HEK293 (cell line): Measurements from ENCODE around the gene PDZD2.

Source experiments
- CTCF ChIA-PET: fragments of 350-600 bp; formaldehyde crosslinking; extraction: SDS; loops from one replicate; lab custom pipeline; 2021; ENCODE audit warnings: antibody characterized with exemption; lab: Yijun Ruan, JAX
- POLR2A ChIA-PET: fragments of 300-600 bp; formaldehyde crosslinking; extraction: SDS; loops from one replicate; lab custom pipeline; 2020; ENCODE audit warnings: antibody characterized with exemption, inconsistent platforms; lab: Yijun Ruan, JAX
- H3K27ac ChIP-seq: fragments of 200-500 bp; sonication (Bioruptor generic); 2 replicates; pipeline ENCODE4 v1.5.1; 2014; ENCODE audit warnings: low read depth, low read length, control low read depth, inconsistent platforms; ENCODE audit errors: extremely low read depth
- H3K36me3 ChIP-seq, 2 experiments: fragments of 200-500 bp in 1 of 2; sonication (Bioruptor generic) in 1 of 2; 1 replicate in 1 of 2; 2 replicates in 1 of 2; pipeline ENCODE4 v1.5.1; 2014 to 2017; ENCODE audit warnings: inconsistent platforms in 2 of 2, low read length in 2 of 2; ENCODE audit not compliant: control insufficient read depth in 2 of 2, insufficient read depth in 1 of 2
- H3K4me1 ChIP-seq: fragments of 200-500 bp; sonication (Bioruptor generic); 2 replicates; pipeline ENCODE4 v1.5.1; 2014; ENCODE audit warnings: mild to moderate bottlenecking, low read length, inconsistent platforms; ENCODE audit not compliant: control insufficient read depth, insufficient read depth
- H3K4me3 ChIP-seq: 2 replicates; pipeline ENCODE4 v1.5.1; 2011; ENCODE audit warnings: low read depth, mild to moderate bottlenecking, control low read depth, low read length, moderate library complexity
- H3K9me3 ChIP-seq: fragments of 200-500 bp; sonication (Bioruptor generic); 2 replicates; pipeline ENCODE4 v1.5.1; 2014; ENCODE audit warnings: low read depth, low read length, inconsistent platforms; ENCODE audit not compliant: control insufficient read depth, insufficient read depth
- GLI2 ChIP-seq: fragments of 450-650 bp; formaldehyde crosslinking; IDR thresholded peaks from 2 replicates; pipeline ENCODE4; 2017; ENCODE audit warnings: missing biosample characterization, missing genetic modification characterization, low read depth, borderline replicate concordance
- KLF9 ChIP-seq: fragments of 450-650 bp; formaldehyde crosslinking; IDR thresholded peaks from 2 replicates; pipeline ENCODE4 v1.5.1; 2016; ENCODE audit warnings: missing biosample characterization, missing genetic modification characterization, low read depth
- MEIS1 ChIP-seq: sonication (generic); formaldehyde crosslinking; IDR thresholded peaks from 2 replicates; pipeline ENCODE4 v1.8.1; 2022; ENCODE audit warnings: missing genetic modification reagents, mild to moderate bottlenecking, borderline replicate concordance
- OSR2 ChIP-seq: fragments of 450-650 bp; formaldehyde crosslinking; IDR thresholded peaks from 2 replicates; pipeline ENCODE4 v1.5.1; 2016; ENCODE audit warnings: missing biosample characterization, missing genetic modification characterization
- ZBTB8A ChIP-seq: fragments of 450-650 bp; formaldehyde crosslinking; IDR thresholded peaks from 2 replicates; pipeline ENCODE4 v1.5.1; 2016; ENCODE audit warnings: missing biosample characterization, missing genetic modification characterization
- ZNF132 ChIP-seq: fragments of 450-650 bp; formaldehyde crosslinking; IDR thresholded peaks from 2 replicates; pipeline ENCODE4 v1.5.1; 2017; ENCODE audit warnings: missing biosample characterization, missing genetic modification characterization, borderline replicate concordance
- ZNF16 ChIP-seq: fragments of 450-650 bp; formaldehyde crosslinking; IDR thresholded peaks from 2 replicates; pipeline ENCODE4 v1.5.1; 2016; ENCODE audit warnings: low read depth, missing biosample characterization, missing genetic modification characterization
- ZNF26 ChIP-seq: fragments of 450-650 bp; formaldehyde crosslinking; IDR thresholded peaks from 2 replicates; pipeline ENCODE4 v1.5.1; 2016; ENCODE audit warnings: missing biosample characterization, missing genetic modification characterization
- ZNF423 ChIP-seq: fragments of 450-650 bp; formaldehyde crosslinking; IDR thresholded peaks from 2 replicates; pipeline ENCODE4 v1.5.1; 2016; ENCODE audit warnings: missing biosample characterization, missing genetic modification characterization
- ZNF529 ChIP-seq: fragments of 450-650 bp; formaldehyde crosslinking; IDR thresholded peaks from 2 replicates; pipeline ENCODE4 v1.5.1; 2017; ENCODE audit warnings: missing genetic modification characterization, missing biosample characterization; ENCODE audit not compliant: insufficient replicate concordance
- ZNF585B ChIP-seq: fragments of 450-650 bp; formaldehyde crosslinking; IDR thresholded peaks from 2 replicates; pipeline ENCODE4 v1.5.1; 2016; ENCODE audit warnings: missing biosample characterization, missing genetic modification characterization
- ZNF629 ChIP-seq: fragments of 450-650 bp; formaldehyde crosslinking; IDR thresholded peaks from 2 replicates; pipeline ENCODE4 v1.5.1; 2017; ENCODE audit warnings: missing biosample characterization, missing genetic modification characterization
- ZNF76 ChIP-seq: fragments of 450-650 bp; formaldehyde crosslinking; IDR thresholded peaks from 2 replicates; pipeline ENCODE4; 2016; ENCODE audit warnings: low read depth, missing biosample characterization, missing genetic modification characterization, borderline replicate concordance
- TF ChIP-seq, protein P1 (sequence below): fragments of 450-650 bp; formaldehyde crosslinking; IDR thresholded peaks from 2 replicates; pipeline ENCODE4 v1.5.1; 2016; ENCODE audit warnings: missing biosample characterization, missing genetic modification characterization
- TF ChIP-seq, protein P2 (sequence below): fragments of 450-650 bp; formaldehyde crosslinking; IDR thresholded peaks from 2 replicates; pipeline ENCODE4 v1.5.1; 2016; ENCODE audit warnings: missing biosample characterization, missing genetic modification characterization
- TF ChIP-seq, protein P3 (sequence below): fragments of 450-650 bp; formaldehyde crosslinking; IDR thresholded peaks from 2 replicates; pipeline ENCODE4 v1.5.1; 2017; ENCODE audit warnings: missing biosample characterization, missing genetic modification characterization
- TF ChIP-seq, protein P4 (sequence below): fragments of 450-650 bp; formaldehyde crosslinking; conservative IDR thresholded peaks from 2 replicates; pipeline ENCODE4 v1.5.1; 2016; ENCODE audit warnings: low read depth, missing biosample characterization, missing genetic modification characterization
- TF ChIP-seq, protein P5 (sequence below): fragments of 450-650 bp; formaldehyde crosslinking; IDR thresholded peaks from 2 replicates; pipeline ENCODE4 v1.5.1; 2016; ENCODE audit warnings: missing biosample characterization, missing genetic modification characterization, borderline replicate concordance

PDZD2 gene

DNA sequence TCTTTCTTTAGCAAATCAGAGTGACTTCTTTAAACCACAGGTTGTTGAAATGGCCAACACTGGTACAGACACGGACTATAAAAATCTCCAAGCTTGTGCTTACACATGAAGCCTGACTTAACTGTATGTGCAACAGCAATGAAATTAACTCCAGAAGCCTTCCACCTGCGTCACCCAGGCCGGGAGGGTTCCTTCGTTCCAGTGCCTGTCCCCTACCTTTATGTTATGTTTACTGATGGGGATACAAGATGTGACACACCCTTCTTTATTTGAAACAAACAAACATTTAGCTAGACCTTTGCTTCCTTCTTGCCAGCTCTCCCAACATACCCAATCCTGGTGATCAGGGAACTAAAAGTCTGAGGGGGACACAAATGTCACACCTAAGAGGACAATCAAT is 469.2 kb downstream of the PDZD2 start:
- CTCF ChIA-PET: interaction anchor here (0.7 to 3.2 kb wide), 5 partner anchors 12 to 585 kb away, joined by 3 to 19 read pairs (median 3); no protein-coding TSS in a partner anchor
- Histone ChIP-seq H3K27ac (no peak overlapping the region), H3K9me3 (no peaks in the 10 kb centered on the region), H3K4me1 (no peaks in the 10 kb centered on the region), H3K36me3 (peaks cover 45 to 77% of the 10 kb centered on the region in 2 experiments), H3K4me3 (no peak overlapping the region)
- POLR2A ChIA-PET: interaction anchor here (0.7 kb wide), 1 partner anchor 66 kb away, joined by 3 read pairs; the partner anchor contains the start of gene GOLPH3
- TF ChIP-seq ZNF132 (tag by site-specific recombination): no peak
- TF ChIP-seq, protein P1, sequence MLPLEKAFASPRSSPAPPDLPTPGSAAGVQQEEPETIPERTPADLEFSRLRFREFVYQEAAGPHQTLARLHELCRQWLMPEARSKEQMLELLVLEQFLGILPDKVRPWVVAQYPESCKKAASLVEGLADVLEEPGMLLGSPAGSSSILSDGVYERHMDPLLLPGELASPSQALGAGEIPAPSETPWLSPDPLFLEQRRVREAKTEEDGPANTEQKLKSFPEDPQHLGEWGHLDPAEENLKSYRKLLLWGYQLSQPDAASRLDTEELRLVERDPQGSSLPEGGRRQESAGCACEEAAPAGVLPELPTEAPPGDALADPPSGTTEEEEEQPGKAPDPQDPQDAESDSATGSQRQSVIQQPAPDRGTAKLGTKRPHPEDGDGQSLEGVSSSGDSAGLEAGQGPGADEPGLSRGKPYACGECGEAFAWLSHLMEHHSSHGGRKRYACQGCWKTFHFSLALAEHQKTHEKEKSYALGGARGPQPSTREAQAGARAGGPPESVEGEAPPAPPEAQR (tag by site-specific recombination): no peak
- TF ChIP-seq ZBTB8A (tag by site-specific recombination): no peak
- TF ChIP-seq ZNF529 (tag by site-specific recombination): no peak

GRCh38 chr5:32109236-32109635 is 470.3 kb downstream of the PDZD2 start:
- CTCF ChIA-PET: interaction anchor here (0.6 to 3.2 kb wide), 3 partner anchors 16 to 242 kb away, joined by 3 to 19 read pairs (median 4); no protein-coding TSS in a partner anchor
- TF ChIP-seq ZNF585B (tag by site-specific recombination): no peak
- no peak for TF ChIP-seq MEIS1
- TF ChIP-seq OSR2 (tag by site-specific recombination): no peak
- TF ChIP-seq, protein P2, sequence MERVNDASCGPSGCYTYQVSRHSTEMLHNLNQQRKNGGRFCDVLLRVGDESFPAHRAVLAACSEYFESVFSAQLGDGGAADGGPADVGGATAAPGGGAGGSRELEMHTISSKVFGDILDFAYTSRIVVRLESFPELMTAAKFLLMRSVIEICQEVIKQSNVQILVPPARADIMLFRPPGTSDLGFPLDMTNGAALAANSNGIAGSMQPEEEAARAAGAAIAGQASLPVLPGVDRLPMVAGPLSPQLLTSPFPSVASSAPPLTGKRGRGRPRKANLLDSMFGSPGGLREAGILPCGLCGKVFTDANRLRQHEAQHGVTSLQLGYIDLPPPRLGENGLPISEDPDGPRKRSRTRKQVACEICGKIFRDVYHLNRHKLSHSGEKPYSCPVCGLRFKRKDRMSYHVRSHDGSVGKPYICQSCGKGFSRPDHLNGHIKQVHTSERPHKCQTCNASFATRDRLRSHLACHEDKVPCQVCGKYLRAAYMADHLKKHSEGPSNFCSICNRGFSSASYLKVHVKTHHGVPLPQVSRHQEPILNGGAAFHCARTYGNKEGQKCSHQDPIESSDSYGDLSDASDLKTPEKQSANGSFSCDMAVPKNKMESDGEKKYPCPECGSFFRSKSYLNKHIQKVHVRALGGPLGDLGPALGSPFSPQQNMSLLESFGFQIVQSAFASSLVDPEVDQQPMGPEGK (tag by site-specific recombination): no peak
- TF ChIP-seq, protein P3, sequence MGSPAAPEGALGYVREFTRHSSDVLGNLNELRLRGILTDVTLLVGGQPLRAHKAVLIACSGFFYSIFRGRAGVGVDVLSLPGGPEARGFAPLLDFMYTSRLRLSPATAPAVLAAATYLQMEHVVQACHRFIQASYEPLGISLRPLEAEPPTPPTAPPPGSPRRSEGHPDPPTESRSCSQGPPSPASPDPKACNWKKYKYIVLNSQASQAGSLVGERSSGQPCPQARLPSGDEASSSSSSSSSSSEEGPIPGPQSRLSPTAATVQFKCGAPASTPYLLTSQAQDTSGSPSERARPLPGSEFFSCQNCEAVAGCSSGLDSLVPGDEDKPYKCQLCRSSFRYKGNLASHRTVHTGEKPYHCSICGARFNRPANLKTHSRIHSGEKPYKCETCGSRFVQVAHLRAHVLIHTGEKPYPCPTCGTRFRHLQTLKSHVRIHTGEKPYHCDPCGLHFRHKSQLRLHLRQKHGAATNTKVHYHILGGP (tag by site-specific recombination): no peak
- no peak for TF ChIP-seq GLI2 (tag by site-specific recombination)
- no peak for TF ChIP-seq ZNF26 (tag by site-specific recombination)
- TF ChIP-seq ZNF16 (tag by site-specific recombination): no peak
- TF ChIP-seq KLF9: no peak
- TF ChIP-seq, protein P4, sequence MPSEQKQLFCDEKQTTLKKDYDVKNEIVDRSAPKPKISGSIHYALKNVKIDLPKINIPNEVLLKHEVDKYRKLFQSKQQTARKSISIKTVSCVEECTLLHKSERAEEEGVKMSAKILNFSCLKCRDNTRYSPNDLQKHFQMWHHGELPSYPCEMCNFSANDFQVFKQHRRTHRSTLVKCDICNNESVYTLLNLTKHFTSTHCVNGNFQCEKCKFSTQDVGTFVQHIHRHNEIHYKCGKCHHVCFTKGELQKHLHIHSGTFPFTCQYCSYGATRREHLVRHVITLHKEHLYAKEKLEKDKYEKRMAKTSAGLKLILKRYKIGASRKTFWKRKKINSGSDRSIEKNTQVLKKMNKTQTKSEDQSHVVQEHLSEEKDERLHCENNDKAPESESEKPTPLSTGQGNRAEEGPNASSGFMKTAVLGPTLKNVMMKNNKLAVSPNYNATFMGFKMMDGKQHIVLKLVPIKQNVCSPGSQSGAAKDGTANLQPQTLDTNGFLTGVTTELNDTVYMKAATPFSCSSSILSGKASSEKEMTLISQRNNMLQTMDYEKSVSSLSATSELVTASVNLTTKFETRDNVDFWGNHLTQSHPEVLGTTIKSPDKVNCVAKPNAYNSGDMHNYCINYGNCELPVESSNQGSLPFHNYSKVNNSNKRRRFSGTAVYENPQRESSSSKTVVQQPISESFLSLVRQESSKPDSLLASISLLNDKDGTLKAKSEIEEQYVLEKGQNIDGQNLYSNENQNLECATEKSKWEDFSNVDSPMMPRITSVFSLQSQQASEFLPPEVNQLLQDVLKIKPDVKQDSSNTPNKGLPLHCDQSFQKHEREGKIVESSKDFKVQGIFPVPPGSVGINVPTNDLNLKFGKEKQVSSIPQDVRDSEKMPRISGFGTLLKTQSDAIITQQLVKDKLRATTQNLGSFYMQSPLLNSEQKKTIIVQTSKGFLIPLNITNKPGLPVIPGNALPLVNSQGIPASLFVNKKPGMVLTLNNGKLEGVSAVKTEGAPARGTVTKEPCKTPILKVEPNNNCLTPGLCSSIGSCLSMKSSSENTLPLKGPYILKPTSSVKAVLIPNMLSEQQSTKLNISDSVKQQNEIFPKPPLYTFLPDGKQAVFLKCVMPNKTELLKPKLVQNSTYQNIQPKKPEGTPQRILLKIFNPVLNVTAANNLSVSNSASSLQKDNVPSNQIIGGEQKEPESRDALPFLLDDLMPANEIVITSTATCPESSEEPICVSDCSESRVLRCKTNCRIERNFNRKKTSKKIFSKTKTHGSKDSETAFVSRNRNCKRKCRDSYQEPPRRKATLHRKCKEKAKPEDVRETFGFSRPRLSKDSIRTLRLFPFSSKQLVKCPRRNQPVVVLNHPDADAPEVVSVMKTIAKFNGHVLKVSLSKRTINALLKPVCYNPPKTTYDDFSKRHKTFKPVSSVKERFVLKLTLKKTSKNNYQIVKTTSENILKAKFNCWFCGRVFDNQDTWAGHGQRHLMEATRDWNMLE (tag by site-specific recombination): no peak
- TF ChIP-seq ZNF629 (tag by site-specific recombination): no peak
- TF ChIP-seq ZNF76 (tag by site-specific recombination): no peak
- no peak for TF ChIP-seq ZNF423 (tag by site-specific recombination)
- TF ChIP-seq, protein P5, sequence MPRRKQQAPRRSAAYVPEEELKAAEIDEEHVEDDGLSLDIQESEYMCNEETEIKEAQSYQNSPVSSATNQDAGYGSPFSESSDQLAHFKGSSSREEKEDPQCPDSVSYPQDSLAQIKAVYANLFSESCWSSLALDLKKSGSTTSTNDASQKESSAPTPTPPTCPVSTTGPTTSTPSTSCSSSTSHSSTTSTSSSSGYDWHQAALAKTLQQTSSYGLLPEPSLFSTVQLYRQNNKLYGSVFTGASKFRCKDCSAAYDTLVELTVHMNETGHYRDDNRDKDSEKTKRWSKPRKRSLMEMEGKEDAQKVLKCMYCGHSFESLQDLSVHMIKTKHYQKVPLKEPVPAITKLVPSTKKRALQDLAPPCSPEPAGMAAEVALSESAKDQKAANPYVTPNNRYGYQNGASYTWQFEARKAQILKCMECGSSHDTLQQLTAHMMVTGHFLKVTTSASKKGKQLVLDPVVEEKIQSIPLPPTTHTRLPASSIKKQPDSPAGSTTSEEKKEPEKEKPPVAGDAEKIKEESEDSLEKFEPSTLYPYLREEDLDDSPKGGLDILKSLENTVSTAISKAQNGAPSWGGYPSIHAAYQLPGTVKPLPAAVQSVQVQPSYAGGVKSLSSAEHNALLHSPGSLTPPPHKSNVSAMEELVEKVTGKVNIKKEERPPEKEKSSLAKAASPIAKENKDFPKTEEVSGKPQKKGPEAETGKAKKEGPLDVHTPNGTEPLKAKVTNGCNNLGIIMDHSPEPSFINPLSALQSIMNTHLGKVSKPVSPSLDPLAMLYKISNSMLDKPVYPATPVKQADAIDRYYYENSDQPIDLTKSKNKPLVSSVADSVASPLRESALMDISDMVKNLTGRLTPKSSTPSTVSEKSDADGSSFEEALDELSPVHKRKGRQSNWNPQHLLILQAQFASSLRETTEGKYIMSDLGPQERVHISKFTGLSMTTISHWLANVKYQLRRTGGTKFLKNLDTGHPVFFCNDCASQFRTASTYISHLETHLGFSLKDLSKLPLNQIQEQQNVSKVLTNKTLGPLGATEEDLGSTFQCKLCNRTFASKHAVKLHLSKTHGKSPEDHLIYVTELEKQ: no peak

More at GRCh38 chr5:32109236-32109635, 470.3 kb downstream of the PDZD2 start:
- no peak overlapping the region for H3K4me3 ChIP-seq
- H3K4me1 ChIP-seq: no peaks in the 10 kb centered on the region
- POLR2A ChIA-PET: no interaction called here
- no peak overlapping the region for H3K27ac ChIP-seq
- no peaks in the 10 kb centered on the region for H3K9me3 ChIP-seq
- peaks cover 45 to 75% of the 10 kb centered on the region in 2 experiments for H3K36me3 ChIP-seq
